ENCODE measurements around the gene COLEC11.

DNA sequence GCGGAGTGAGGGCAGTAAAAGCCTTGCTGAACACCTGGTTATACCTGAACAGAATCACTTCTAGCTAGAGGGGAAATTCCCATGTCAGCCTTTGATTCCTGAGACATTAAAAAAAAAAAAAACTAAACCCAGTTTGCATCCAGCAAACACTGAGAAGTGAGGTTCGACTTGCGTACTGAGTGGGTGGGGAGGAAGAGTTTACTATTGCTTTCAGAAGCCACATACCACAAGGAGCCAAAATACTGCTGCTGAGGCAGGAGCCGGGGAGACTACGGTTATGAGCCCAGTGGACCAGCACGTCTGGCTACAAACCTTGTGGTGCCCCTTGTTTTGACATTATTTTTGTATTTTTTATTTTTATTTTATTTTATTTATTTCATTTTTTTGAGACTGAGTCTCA, 2.7 kb downstream of the COLEC11 start:
- TF ChIP-seq, protein P1, sequence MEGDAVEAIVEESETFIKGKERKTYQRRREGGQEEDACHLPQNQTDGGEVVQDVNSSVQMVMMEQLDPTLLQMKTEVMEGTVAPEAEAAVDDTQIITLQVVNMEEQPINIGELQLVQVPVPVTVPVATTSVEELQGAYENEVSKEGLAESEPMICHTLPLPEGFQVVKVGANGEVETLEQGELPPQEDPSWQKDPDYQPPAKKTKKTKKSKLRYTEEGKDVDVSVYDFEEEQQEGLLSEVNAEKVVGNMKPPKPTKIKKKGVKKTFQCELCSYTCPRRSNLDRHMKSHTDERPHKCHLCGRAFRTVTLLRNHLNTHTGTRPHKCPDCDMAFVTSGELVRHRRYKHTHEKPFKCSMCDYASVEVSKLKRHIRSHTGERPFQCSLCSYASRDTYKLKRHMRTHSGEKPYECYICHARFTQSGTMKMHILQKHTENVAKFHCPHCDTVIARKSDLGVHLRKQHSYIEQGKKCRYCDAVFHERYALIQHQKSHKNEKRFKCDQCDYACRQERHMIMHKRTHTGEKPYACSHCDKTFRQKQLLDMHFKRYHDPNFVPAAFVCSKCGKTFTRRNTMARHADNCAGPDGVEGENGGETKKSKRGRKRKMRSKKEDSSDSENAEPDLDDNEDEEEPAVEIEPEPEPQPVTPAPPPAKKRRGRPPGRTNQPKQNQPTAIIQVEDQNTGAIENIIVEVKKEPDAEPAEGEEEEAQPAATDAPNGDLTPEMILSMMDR (IDR thresholded peaks at IDR 0.05), result no peak
- no peak for TF ChIP-seq POLR2A (IDR thresholded peaks at IDR 0.05)

Measured in adrenal gland (tissue), 5 donors.